ENCODE data around the gene CRISP2.
"Not testable (repeated sequence)": the region's sequence is repeated elsewhere in the genome, so short reads cannot be mapped to it uniquely, and the experiment has no call there.

The CRISP2 gene

GRCh38 chr6:49713346-49713745 lies at the start of gene CRISP2:
CRISP2 (minus strand) TSS chr6:49713543; CDS start chr6:49709196, 4,347 bp downstream.
- H3K4me1 Mint-ChIP-seq: no peaks in the 10 kb centered on the region
- H3K27ac Mint-ChIP-seq: no peak within 1 kb of the TSS
- no peak within 1 kb of the TSS for H3K4me3 Mint-ChIP-seq
- peaks cover 16% of the 10 kb centered on the region for H3K9me3 Mint-ChIP-seq
- H3K27me3 Mint-ChIP-seq: no peaks in the 10 kb centered on the region
- no peaks in the 10 kb centered on the region for H3K36me3 Mint-ChIP-seq

- H3K27me3 Mint-ChIP-seq: no peaks in the 10 kb centered on the region
- no peaks in the 10 kb centered on the region for H3K36me3 Mint-ChIP-seq
- H3K4me1 Mint-ChIP-seq: no peaks in the 10 kb centered on the region
- H3K9me3 Mint-ChIP-seq: no peaks in the 10 kb centered on the region
- H3K4me3 Mint-ChIP-seq: no peak within 1 kb of the TSS
- no peak within 1 kb of the TSS for H3K27ac Mint-ChIP-seq
Measured at GRCh38 chr6:49744259-49744658, 30.9 kb upstream of the CRISP2 start, which contains the start of gene CRISP3. CRISP3 (minus strand) TSS chr6:49744388; CDS start chr6:49744367, 21 bp downstream.

- Mint-ChIP-seq H3K36me3 (no peaks in the 10 kb centered on the region), H3K9me3 (no peaks in the 10 kb centered on the region), H3K27ac (no peak overlapping the region), H3K4me1 (no peaks in the 10 kb centered on the region), H3K4me3 (no peak overlapping the region), H3K27me3 (no peaks in the 10 kb centered on the region)
Measured at GRCh38 chr6:49743429-49743828, 30.1 kb upstream of the CRISP2 start.

- Mint-ChIP-seq H3K4me1 (no peaks in the 10 kb centered on the region), H3K36me3 (no peaks in the 10 kb centered on the region), H3K27me3 (no peaks in the 10 kb centered on the region), H3K4me3 (no peak overlapping the region), H3K9me3 (peaks cover 5% of the 10 kb centered on the region), H3K27ac (no peak overlapping the region)
Measured at GRCh38 chr6:49739423-49739822, 26.1 kb upstream of the CRISP2 start.

- Mint-ChIP-seq H3K27me3 (no peaks in the 10 kb centered on the region), H3K9me3 (peaks cover 5% of the 10 kb centered on the region), H3K4me1 (no peaks in the 10 kb centered on the region), H3K27ac (no peak overlapping the region), H3K36me3 (no peaks in the 10 kb centered on the region), H3K4me3 (no peak overlapping the region)
Measured at GRCh38 chr6:49736017-49736508, 22.7 kb upstream of the CRISP2 start.

GRCh38 chr6:49733680-49734079 lies 20.3 kb upstream of the CRISP2 start:
- no peak overlapping the region for H3K27ac Mint-ChIP-seq
- H3K4me1 Mint-ChIP-seq: no peaks in the 10 kb centered on the region
- no peak overlapping the region for H3K4me3 Mint-ChIP-seq
- H3K36me3 Mint-ChIP-seq: no peaks in the 10 kb centered on the region
- no peaks in the 10 kb centered on the region for H3K27me3 Mint-ChIP-seq
- peaks cover 11% of the 10 kb centered on the region for H3K9me3 Mint-ChIP-seq

GRCh38 chr6:49732781-49733180 lies 19.4 kb upstream of the CRISP2 start:
- Mint-ChIP-seq H3K36me3 (no peaks in the 10 kb centered on the region), H3K4me3 (no peak overlapping the region), H3K27me3 (no peaks in the 10 kb centered on the region), H3K4me1 (no peaks in the 10 kb centered on the region), H3K27ac (no peak overlapping the region), H3K9me3 (peaks cover 11% of the 10 kb centered on the region)

GRCh38 chr6:49730251-49730650 lies 16.9 kb upstream of the CRISP2 start:
- no peak overlapping the region for H3K4me3 Mint-ChIP-seq
- no peaks in the 10 kb centered on the region for H3K36me3 Mint-ChIP-seq
- H3K27ac Mint-ChIP-seq: no peak overlapping the region
- no peaks in the 10 kb centered on the region for H3K4me1 Mint-ChIP-seq
- H3K27me3 Mint-ChIP-seq: no peaks in the 10 kb centered on the region
- peaks cover 14% of the 10 kb centered on the region for H3K9me3 Mint-ChIP-seq

GRCh38 chr6:49723917-49724316 lies 10.6 kb upstream of the CRISP2 start:
- not testable (repeated sequence) for H3K27ac Mint-ChIP-seq, H3K4me1 Mint-ChIP-seq, H3K36me3 Mint-ChIP-seq, H3K27me3 Mint-ChIP-seq, H3K4me3 Mint-ChIP-seq
- peaks cover 20% of the 10 kb centered on the region for H3K9me3 Mint-ChIP-seq

GRCh38 chr6:49721297-49721696 lies 8.0 kb upstream of the CRISP2 start:
- no peak overlapping the region for H3K4me3 Mint-ChIP-seq
- H3K27ac Mint-ChIP-seq: no peak overlapping the region
- no peaks in the 10 kb centered on the region for H3K4me1 Mint-ChIP-seq
- H3K27me3 Mint-ChIP-seq: no peaks in the 10 kb centered on the region
- peaks cover 17% of the 10 kb centered on the region for H3K9me3 Mint-ChIP-seq
- no peaks in the 10 kb centered on the region for H3K36me3 Mint-ChIP-seq

- H3K4me3 Mint-ChIP-seq: no peak overlapping the region
- no peak overlapping the region for H3K27ac Mint-ChIP-seq
Measured at GRCh38 chr6:49720372-49720771, 7.0 kb upstream of the CRISP2 start.

GRCh38 chr6:49698478-49698877 lies 14.9 kb downstream of the CRISP2 start:
- Mint-ChIP-seq H3K36me3 (no peaks in the 10 kb centered on the region), H3K4me1 (no peaks in the 10 kb centered on the region), H3K4me3 (no peak overlapping the region), H3K27me3 (no peaks in the 10 kb centered on the region), H3K27ac (no peak overlapping the region), H3K9me3 (peaks cover 8% of the 10 kb centered on the region)

More at GRCh38 chr6:49720372-49720771, 7.0 kb upstream of the CRISP2 start:
- H3K4me1 Mint-ChIP-seq: no peaks in the 10 kb centered on the region
- peaks cover 12% of the 10 kb centered on the region for H3K9me3 Mint-ChIP-seq
- H3K27me3 Mint-ChIP-seq: no peaks in the 10 kb centered on the region
- H3K36me3 Mint-ChIP-seq: no peaks in the 10 kb centered on the region

GRCh38 chr6:49693512-49693911 lies 19.8 kb downstream of the CRISP2 start:
- Mint-ChIP-seq H3K27ac (no peak overlapping the region), H3K4me1 (no peaks in the 10 kb centered on the region), H3K4me3 (no peak overlapping the region), H3K36me3 (no peaks in the 10 kb centered on the region), H3K9me3 (peaks cover 4% of the 10 kb centered on the region), H3K27me3 (no peaks in the 10 kb centered on the region)

GRCh38 chr6:49692534-49692933 lies 20.8 kb downstream of the CRISP2 start:
- Mint-ChIP-seq H3K9me3 (peaks cover 4% of the 10 kb centered on the region), H3K4me3 (no peak overlapping the region), H3K27me3 (no peaks in the 10 kb centered on the region), H3K4me1 (no peaks in the 10 kb centered on the region), H3K27ac (no peak overlapping the region), H3K36me3 (no peaks in the 10 kb centered on the region)

GRCh38 chr6:49676671-49677281 lies 36.6 kb downstream of the CRISP2 start:
- H3K4me1 Mint-ChIP-seq: no peaks in the 10 kb centered on the region
- H3K27ac Mint-ChIP-seq: no peak overlapping the region
- H3K27me3 Mint-ChIP-seq: no peaks in the 10 kb centered on the region
- peaks cover 6% of the 10 kb centered on the region for H3K9me3 Mint-ChIP-seq
- H3K36me3 Mint-ChIP-seq: no peaks in the 10 kb centered on the region
- no peak overlapping the region for H3K4me3 Mint-ChIP-seq

- Mint-ChIP-seq H3K4me3 (no peak overlapping the region), H3K27ac (no peak overlapping the region), H3K9me3 (peaks cover 6% of the 10 kb centered on the region), H3K4me1 (no peaks in the 10 kb centered on the region), H3K27me3 (no peaks in the 10 kb centered on the region), H3K36me3 (no peaks in the 10 kb centered on the region)
Measured at GRCh38 chr6:49675816-49676215, 37.5 kb downstream of the CRISP2 start.

- Mint-ChIP-seq H3K4me1 (no peaks in the 10 kb centered on the region), H3K9me3 (peaks cover 4% of the 10 kb centered on the region), H3K27ac (no peak overlapping the region), H3K4me3 (no peak overlapping the region), H3K36me3 (no peaks in the 10 kb centered on the region), H3K27me3 (no peaks in the 10 kb centered on the region)
Measured at GRCh38 chr6:49668083-49668511, 45.2 kb downstream of the CRISP2 start.

All from activated naive CD4-positive, alpha-beta T cell treated with anti-CD3 and anti-CD28 coated beads, Interleukin-2, amount 50 U/mL, for 24 hours (primary cell).